ENCODE results near the gene CD74.

DNA sequence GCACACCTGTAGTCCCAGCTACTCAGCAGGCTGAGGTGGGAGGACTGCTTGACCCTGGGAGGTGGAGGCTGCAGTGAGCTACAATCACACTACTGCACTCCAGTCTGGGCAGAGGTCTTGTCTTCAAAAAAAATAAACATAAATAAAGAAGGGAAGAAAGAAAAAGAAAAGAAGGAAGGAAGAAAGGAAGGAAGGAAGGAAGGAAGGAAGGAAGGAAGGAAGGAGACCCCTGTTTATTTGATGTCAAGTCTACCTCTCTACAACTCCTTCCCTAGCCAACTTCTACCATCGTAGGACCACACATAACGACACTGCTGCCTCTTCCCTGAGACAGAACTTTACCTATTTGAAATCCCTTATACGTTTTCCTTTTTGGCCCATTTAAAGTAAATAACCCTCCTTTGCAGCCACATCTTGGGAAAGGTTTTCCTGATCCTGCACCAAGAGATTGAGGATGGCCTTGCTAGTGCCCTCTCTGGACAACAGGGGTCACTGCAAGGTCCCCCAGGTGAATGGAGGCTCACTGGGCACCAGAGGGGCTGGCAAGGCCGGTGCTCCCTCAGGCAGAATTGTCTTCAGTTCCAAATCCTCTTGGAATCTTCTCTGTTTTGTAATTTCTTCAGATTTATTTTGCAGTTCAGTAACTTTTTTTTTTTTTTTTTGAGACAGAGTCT, 26.3 kb upstream of the CD74 start:
- no peak for TF ChIP-seq POLR2A (IDR thresholded peaks at IDR 0.05)
- TF ChIP-seq, protein P1, sequence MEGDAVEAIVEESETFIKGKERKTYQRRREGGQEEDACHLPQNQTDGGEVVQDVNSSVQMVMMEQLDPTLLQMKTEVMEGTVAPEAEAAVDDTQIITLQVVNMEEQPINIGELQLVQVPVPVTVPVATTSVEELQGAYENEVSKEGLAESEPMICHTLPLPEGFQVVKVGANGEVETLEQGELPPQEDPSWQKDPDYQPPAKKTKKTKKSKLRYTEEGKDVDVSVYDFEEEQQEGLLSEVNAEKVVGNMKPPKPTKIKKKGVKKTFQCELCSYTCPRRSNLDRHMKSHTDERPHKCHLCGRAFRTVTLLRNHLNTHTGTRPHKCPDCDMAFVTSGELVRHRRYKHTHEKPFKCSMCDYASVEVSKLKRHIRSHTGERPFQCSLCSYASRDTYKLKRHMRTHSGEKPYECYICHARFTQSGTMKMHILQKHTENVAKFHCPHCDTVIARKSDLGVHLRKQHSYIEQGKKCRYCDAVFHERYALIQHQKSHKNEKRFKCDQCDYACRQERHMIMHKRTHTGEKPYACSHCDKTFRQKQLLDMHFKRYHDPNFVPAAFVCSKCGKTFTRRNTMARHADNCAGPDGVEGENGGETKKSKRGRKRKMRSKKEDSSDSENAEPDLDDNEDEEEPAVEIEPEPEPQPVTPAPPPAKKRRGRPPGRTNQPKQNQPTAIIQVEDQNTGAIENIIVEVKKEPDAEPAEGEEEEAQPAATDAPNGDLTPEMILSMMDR (IDR thresholded peaks at IDR 0.05 in 8 of 11, conservative IDR thresholded peaks at IDR 0.05 in 3 of 11): peak in 7 of 11 experiments; percentile 34 to 64 (median 58)
